Measurements from ENCODE around the gene PML.
"Not testable (repeated sequence)": the region's sequence is repeated elsewhere in the genome, so short reads cannot be mapped to it uniquely, and the experiment has no call there.

Gene PML

GRCh38 chr15:74041777-74042435 lies 47.4 kb downstream of the PML start:
- DNase-seq, result no peak

GRCh38 chr15:74042603-74043424 lies 48.3 kb downstream of the PML start:
- no peak for DNase-seq

GRCh38 chr15:74043425-74044266 lies 49.1 kb downstream of the PML start:
- DNase-seq, result no peak

GRCh38 chr15:74044267-74045110 lies 50.0 kb downstream of the PML start:
- DNase-seq, result no peak

- no peak for DNase-seq
These were observed 50.7 kb downstream of the PML start for GRCh38 chr15:74045184-74045583.

- no peak for DNase-seq
These were observed 51.2 kb downstream of the PML start for GRCh38 chr15:74045636-74046274.

- no peak for DNase-seq
These were observed 51.8 kb downstream of the PML start for GRCh38 chr15:74046275-74046674.

- DNase-seq, result no peak
These were observed 55.6 kb downstream of the PML start for GRCh38 chr15:74050127-74050526.

- no peak for DNase-seq
These were observed 56.2 kb downstream of the PML start for GRCh38 chr15:74050556-74051234.

GRCh38 chr15:74052271-74053260 lies 58.0 kb downstream of the PML start:
- DNase-seq, result not testable (repeated sequence)

GRCh38 chr15:74053517-74053916 lies 59.0 kb downstream of the PML start:
- DNase-seq, result no peak

- peak; percentile 22 to 42 for DNase-seq
These were observed 59.5 kb downstream of the PML start for GRCh38 chr15:74053941-74054529.

GRCh38 chr15:74055804-74056203 lies 61.3 kb downstream of the PML start:
- DNase-seq, result no peak

- DNase-seq, result not testable (repeated sequence)
These were observed 61.8 kb downstream of the PML start for GRCh38 chr15:74056330-74056729.

GRCh38 chr15:74059050-74059833 lies 64.7 kb downstream of the PML start:
- DNase-seq, result not testable (repeated sequence)

- DNase-seq, result no peak
These were observed 65.7 kb downstream of the PML start for GRCh38 chr15:74060251-74060650.

GRCh38 chr15:74062236-74062635 lies 67.7 kb downstream of the PML start:
- DNase-seq, result no peak

GRCh38 chr15:74062671-74063070 lies 68.2 kb downstream of the PML start:
- DNase-seq, result no peak

All from hippocampal formation (tissue), 2 donors.